Stimulated activated memory B cell treated with anti-CD40 and anti-IgM and Interleukin-4, amounts not matched to agents 10 μg/mL and 1 μg/mL and 100 μg/mL, for 72 hours (primary cell): Measurements from ENCODE around the gene TM7SF2.
A peak's percentile ranks its signal among the peaks of the same experiment; 100 is the strongest.

Experiments used
- ATAC-seq: fragments of 150-1000 bp; cut with Tn5 transposase; 2 replicates; pipeline ENCODE4 v1.10.0; 2021
- H3K27ac Mint-ChIP-seq: one replicate; pipeline ENCODE4 v1.8.0; 2022; ENCODE audit warnings: mild to moderate bottlenecking, mixed read lengths
- H3K27me3 Mint-ChIP-seq: one replicate; pipeline ENCODE4 v1.8.0; 2022; ENCODE audit warnings: mixed read lengths
- H3K36me3 Mint-ChIP-seq: one replicate; pipeline ENCODE4 v1.8.0; 2022; ENCODE audit warnings: mixed read lengths
- H3K4me1 Mint-ChIP-seq: one replicate; pipeline ENCODE4 v1.8.0; 2022; ENCODE audit warnings: mixed read lengths
- H3K4me3 Mint-ChIP-seq: one replicate; pipeline ENCODE4 v1.8.0; 2022; ENCODE audit warnings: mild to moderate bottlenecking, moderate library complexity, mixed read lengths
- H3K9me3 Mint-ChIP-seq: one replicate; pipeline ENCODE4 v1.8.0; 2022; ENCODE audit warnings: mixed read lengths

TM7SF2 gene

DNA sequence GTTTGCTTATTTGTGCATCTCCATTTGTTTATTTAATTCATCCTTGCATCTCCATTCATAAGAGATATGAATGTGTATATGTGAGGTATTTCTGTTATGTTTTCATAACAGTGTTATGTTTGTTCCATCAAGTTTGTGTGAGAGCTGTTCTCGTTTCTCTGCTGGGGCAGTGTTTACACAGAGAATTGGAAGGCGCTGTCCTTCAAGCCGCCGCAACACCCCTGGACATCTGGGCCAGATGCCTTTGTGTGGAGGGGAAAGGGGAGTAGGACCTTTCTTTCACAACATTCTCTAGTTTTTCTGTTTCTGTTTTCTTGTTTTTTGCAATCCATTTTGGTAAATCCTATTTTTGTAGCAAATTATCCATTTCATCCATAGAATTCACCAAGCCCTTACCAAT, 7.0 kb upstream of the TM7SF2 start:
- Mint-ChIP-seq H3K9me3 (no peaks in the 10 kb centered on the region), H3K4me1 (peaks cover 17% of the 10 kb centered on the region), H3K36me3 (peaks cover 16% of the 10 kb centered on the region), H3K4me3 (no peak overlapping the region), H3K27ac (no peak overlapping the region), H3K27me3 (no peaks in the 10 kb centered on the region)
- no peak for ATAC-seq

DNA sequence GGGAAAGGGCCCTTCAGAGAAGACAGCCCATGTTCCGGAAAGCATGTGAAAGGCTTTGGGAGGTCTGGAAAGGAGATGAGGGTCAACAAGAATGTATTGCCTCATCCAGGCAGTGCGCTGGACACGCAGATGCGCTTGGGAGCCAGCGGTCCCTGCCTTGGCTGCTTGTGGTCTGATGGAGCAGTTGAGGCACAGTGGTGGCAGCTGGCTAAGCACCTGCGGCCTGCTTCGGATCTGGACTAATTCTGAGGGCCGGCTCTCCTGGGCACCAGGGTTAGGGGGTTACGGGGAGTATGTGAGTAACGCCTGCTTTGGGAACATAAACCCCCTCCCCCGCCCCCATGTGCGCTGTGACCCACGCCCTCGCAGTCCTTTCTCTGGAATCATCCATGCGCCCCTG, 4.6 kb upstream of the TM7SF2 start:
- peaks cover 11% of the 10 kb centered on the region for H3K36me3 Mint-ChIP-seq
- no peak for ATAC-seq
- H3K4me1 Mint-ChIP-seq, result peaks cover 39% of the 10 kb centered on the region
- H3K9me3 Mint-ChIP-seq, result no peaks in the 10 kb centered on the region
- no peaks in the 10 kb centered on the region for H3K27me3 Mint-ChIP-seq
- H3K4me3 Mint-ChIP-seq, result no peak overlapping the region
- no peak overlapping the region for H3K27ac Mint-ChIP-seq

DNA sequence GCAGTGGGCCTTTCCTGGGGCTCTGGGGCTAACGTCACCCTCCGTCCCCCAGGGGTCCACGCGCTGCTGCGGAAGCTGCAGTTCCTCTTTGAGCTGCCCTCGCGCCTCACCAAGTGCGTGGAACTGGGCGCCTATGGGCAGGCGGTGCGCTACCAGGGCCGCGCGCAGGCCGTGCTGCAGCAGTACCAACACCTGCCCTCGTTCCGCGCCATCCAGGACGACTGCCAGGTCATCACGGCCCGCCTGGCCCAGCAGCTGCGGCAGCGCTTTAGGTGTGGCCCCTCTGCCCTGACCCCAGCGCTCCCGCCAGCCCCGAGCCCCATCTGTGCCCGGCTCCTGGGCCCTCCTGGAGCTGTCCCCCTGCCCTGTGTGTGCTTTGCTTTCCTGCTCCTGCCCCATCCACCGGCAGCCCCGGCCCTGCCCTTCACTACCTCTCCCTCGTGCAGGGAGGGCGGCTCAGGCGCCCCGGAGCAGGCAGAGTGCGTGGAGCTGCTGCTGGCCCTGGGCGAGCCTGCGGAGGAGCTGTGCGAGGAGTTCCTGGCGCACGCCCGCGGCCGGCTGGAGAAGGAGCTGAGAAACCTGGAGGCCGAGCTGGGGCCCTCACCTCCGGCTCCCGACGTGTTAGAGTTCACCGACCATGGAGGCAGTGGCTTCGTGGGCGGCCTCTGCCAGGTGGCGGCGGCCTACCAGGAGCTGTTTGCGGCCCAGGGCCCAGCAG, 3.8 kb upstream of the TM7SF2 start:
- Mint-ChIP-seq H3K27me3 (no peaks in the 10 kb centered on the region), H3K36me3 (peaks cover 11% of the 10 kb centered on the region), H3K27ac (no peak overlapping the region), H3K9me3 (no peaks in the 10 kb centered on the region), H3K4me1 (peaks cover 45% of the 10 kb centered on the region), H3K4me3 (no peak overlapping the region)
- no peak for ATAC-seq

DNA sequence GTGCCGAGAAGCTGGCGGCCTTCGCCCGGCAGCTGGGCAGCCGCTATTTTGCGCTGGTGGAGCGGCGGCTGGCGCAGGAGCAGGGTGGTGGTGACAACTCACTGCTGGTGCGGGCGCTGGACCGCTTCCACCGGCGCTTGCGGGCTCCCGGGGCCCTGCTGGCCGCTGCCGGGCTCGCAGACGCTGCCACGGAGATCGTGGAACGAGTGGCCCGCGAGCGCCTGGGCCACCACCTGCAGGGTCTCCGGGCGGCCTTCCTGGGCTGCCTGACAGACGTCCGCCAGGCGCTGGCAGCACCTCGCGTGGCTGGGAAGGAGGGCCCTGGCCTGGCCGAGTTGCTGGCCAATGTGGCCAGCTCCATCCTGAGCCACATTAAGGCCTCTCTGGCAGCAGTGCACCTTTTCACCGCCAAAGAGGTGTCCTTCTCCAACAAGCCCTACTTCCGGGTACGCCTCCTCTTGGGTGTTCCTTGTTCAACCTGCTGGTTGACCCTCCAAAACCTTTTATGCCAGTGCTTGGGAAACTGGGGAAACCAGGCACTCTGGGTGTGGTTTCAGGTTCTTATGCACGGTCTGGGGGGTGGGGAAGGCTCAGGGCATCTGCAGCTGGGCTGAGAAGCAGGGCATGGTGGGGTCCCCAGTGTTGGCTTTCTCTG, 3.1 kb upstream of the TM7SF2 start:
- H3K4me3 Mint-ChIP-seq, result no peak overlapping the region
- no peak for ATAC-seq
- no peaks in the 10 kb centered on the region for H3K9me3 Mint-ChIP-seq
- H3K4me1 Mint-ChIP-seq, result peaks cover 48% of the 10 kb centered on the region
- no peaks in the 10 kb centered on the region for H3K27me3 Mint-ChIP-seq
- no peak overlapping the region for H3K27ac Mint-ChIP-seq
- H3K36me3 Mint-ChIP-seq, result peaks cover 11% of the 10 kb centered on the region

DNA sequence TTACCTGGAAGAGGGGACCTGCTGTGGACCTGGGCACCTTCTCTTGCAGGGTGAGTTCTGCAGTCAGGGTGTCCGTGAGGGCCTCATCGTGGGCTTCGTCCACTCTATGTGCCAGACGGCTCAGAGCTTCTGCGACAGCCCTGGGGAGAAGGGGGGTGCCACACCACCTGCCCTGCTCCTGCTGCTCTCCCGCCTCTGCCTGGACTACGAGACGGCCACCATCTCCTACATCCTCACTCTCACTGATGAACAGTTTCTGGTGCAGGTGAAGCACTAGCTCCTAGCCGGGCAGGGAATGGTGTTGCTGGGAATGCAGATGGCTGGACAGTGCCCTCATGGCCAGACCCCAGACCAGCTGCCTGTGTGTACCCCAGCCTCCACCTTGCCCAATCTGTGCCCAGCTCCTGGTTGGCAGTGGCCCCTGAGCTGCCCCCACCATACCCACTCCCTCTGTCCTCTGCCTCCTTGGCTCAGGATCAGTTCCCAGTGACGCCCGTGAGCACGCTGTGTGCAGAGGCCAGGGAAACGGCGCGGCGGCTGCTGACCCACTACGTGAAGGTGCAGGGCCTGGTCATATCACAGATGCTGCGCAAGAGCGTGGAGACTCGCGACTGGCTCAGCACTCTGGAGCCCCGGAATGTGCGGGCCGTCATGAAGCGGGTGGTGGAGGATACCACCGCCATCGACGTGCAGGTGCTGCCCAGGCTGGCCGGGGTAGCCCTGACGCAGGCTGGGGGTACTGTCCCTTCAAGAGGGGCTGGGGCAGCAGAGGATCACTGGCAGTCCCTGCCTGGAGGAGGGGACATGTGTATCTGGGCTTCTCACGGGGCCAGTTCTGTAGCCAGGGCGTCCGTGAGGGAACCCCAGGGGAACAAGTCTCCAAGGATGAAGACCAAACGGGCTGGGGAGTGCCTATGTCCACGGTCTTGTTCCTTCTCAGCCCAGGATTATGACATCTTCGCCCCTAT, 2.2 kb upstream of the TM7SF2 start:
- no peak for ATAC-seq
- H3K4me1 Mint-ChIP-seq, result peaks cover 48% of the 10 kb centered on the region
- H3K4me3 Mint-ChIP-seq, result no peak overlapping the region
- no peak overlapping the region for H3K27ac Mint-ChIP-seq
- H3K36me3 Mint-ChIP-seq, result peaks cover 11% of the 10 kb centered on the region
- no peaks in the 10 kb centered on the region for H3K27me3 Mint-ChIP-seq
- H3K9me3 Mint-ChIP-seq, result no peaks in the 10 kb centered on the region

DNA sequence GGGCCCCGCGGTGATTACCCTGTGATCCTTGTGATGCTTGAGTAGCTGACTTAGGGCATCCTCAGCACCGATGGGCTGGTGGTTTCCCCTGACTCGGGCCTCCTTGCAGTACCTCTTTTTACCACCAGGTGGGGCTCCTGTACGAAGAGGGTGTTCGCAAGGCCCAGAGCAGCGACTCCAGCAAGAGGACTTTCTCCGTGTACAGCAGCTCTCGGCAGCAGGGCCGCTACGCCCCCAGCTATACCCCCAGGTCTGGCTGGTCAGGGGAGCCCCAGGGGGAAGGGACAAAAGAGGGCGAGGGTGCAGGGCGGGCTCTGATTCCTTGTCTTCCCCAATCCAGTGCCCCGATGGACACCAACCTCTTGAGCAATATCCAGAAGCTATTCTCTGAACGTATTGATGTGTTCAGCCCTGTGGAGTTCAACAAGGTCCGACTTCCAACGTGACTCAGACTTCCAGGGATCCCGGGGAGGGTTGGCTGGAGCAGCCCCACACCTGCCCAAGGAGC, 1.3 kb upstream of the TM7SF2 start:
- H3K27ac Mint-ChIP-seq, result peak overlapping the region; percentile 90
- no peaks in the 10 kb centered on the region for H3K9me3 Mint-ChIP-seq
- H3K27me3 Mint-ChIP-seq, result no peaks in the 10 kb centered on the region
- no peak overlapping the region for H3K4me3 Mint-ChIP-seq
- ATAC-seq, result peak; percentile 62
- H3K4me1 Mint-ChIP-seq, result peaks cover 51% of the 10 kb centered on the region
- peaks cover 11% of the 10 kb centered on the region for H3K36me3 Mint-ChIP-seq

DNA sequence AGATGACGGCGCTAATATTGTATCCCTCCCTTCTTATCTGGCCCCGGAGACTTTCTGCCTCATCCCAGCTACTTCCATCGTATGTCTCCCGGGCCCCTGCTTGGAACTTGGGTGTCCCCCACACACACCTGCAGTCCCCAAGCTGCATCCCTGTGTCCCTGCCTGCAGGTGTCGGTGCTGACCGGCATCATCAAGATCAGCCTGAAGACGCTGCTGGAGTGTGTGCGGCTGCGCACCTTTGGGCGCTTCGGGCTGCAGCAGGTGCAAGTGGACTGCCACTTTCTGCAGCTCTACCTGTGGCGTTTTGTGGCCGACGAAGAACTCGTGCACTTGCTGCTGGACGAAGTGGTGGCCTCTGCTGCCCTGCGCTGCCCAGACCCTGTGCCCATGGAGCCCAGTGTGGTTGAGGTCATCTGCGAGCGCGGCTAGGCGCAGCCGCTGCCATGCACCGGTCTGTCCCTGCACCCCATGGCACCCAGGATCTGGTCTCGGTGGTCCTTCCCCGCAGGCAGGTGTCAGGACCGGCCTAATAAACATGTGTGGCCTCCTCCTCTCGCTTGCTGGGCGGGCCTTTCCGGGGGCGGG, 421 bp upstream of the TM7SF2 start:
- ATAC-seq, result no peak
- Mint-ChIP-seq H3K4me1 (peaks cover 55% of the 10 kb centered on the region), H3K36me3 (peaks cover 7% of the 10 kb centered on the region), H3K4me3 (peak overlapping the region; percentile 97), H3K27me3 (no peaks in the 10 kb centered on the region), H3K9me3 (no peaks in the 10 kb centered on the region), H3K27ac (peak overlapping the region; percentile 90)

DNA sequence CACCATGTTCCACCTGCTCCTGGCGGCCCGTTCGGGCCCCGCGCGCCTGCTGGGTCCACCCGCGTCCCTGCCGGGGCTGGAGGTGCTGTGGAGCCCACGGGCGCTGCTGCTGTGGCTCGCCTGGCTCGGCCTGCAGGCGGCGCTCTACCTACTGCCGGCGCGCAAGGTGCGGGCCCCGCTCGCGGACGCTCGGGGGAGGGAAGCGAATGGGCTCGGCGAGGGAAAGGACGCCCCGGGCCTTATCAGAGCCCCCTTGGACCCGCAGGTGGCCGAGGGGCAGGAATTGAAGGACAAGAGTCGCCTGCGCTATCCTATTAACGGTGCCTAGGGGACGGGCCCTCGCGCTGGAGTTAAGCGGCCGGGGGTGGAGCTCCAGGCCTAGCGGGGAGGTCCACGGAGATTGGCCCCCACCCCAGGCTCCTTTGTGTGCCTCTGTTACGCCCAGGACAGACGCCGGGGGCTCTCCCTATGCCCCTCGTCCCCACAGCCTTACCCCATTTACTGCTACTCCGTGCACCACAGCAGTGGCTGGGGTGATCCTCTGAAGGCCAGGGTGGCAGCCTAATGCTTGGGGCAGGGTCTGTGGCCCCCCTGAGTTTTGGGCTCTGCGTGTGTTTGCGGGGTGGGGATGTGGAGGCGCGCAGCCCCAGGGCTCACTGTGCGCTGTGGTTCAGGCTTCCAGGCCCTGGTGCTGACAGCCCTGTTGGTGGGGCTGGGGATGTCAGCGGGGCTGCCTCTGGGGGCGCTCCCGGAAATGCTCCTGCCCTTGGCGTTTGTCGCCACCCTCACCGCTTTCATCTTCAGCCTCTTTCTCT, 1.1 kb downstream of the TM7SF2 start:
- no peaks in the 10 kb centered on the region for H3K9me3 Mint-ChIP-seq
- peaks cover 2% of the 10 kb centered on the region for H3K36me3 Mint-ChIP-seq
- ATAC-seq, result peak; percentile 67
- H3K4me3 Mint-ChIP-seq, result peak overlapping the region; percentile 97
- H3K27me3 Mint-ChIP-seq, result no peaks in the 10 kb centered on the region
- peaks cover 59% of the 10 kb centered on the region for H3K4me1 Mint-ChIP-seq
- H3K27ac Mint-ChIP-seq, result peak overlapping the region; percentile 90

DNA sequence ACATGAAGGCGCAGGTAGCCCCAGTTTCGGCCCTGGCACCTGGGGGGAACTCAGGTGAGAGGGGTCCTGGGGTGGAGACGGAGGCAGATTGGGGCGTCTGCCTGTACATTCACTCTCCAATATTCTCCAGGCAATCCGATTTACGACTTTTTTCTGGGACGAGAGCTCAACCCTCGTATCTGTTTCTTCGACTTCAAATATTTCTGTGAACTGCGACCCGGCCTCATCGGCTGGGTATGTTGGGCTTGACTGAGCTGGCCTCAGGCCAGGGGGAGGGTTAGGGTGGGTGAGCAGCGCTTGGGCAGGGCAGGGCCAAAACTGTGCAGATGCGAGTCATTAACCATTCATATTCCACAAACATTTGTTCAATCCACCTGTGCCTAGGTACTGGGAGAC, 1.7 kb downstream of the TM7SF2 start:
- H3K27me3 Mint-ChIP-seq, result no peaks in the 10 kb centered on the region
- peaks cover 7% of the 10 kb centered on the region for H3K36me3 Mint-ChIP-seq
- no peak for ATAC-seq
- H3K4me1 Mint-ChIP-seq, result peaks cover 65% of the 10 kb centered on the region
- H3K27ac Mint-ChIP-seq, result peak overlapping the region; percentile 90
- H3K9me3 Mint-ChIP-seq, result no peaks in the 10 kb centered on the region
- H3K4me3 Mint-ChIP-seq, result peak overlapping the region; percentile 97

DNA sequence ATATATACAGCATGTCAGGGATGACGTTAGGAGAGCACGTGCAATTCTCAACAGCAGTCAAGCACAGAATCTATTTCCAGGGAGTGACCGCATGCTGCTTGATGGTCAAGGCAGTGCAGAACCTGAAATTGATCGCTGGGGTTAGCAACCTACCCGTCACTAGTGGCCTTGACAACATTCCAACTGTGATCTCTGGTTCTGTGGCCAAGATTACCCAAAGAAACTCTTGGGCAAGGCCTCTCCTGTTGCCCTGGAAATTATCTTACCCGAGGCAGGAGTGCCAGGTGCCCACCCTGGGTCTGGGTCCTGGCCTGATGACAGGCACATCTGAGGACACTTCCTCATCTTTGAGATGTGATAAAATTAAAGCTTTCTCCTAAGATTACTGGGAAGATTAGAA, 2.2 kb downstream of the TM7SF2 start:
- Mint-ChIP-seq H3K9me3 (no peaks in the 10 kb centered on the region), H3K27ac (peak overlapping the region; percentile 90), H3K4me1 (peaks cover 70% of the 10 kb centered on the region), H3K4me3 (no peak overlapping the region), H3K36me3 (peaks cover 12% of the 10 kb centered on the region), H3K27me3 (no peaks in the 10 kb centered on the region)
- no peak for ATAC-seq

DNA sequence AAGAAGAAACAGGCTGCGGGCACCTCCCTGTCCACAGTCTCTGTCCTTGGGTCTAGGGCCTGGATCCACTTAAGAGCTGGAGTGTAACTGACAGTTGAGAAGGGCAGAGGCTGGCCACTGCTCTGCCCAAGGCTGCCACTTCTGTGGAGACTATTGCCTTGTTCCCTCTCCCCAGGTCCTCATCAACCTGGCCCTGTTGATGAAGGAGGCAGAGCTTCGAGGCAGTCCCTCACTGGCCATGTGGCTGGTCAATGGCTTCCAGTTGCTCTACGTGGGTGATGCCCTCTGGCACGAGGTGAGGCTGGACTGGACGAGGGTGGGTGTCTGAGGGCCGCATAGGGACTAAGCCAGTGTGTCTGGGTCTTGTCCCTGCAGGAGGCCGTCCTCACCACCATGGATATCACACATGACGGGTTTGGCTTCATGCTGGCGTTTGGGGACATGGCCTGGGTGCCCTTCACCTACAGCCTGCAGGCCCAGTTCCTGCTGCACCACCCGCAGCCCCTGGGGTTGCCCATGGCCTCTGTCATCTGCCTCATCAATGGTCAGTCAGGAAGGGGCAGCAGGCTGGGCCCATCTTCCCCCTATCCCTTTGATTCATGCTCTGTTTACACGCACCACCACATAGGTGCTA, 3.0 kb downstream of the TM7SF2 start:
- Mint-ChIP-seq H3K27me3 (no peaks in the 10 kb centered on the region), H3K4me3 (no peak overlapping the region), H3K27ac (no peak overlapping the region), H3K9me3 (no peaks in the 10 kb centered on the region), H3K36me3 (peaks cover 18% of the 10 kb centered on the region), H3K4me1 (peaks cover 74% of the 10 kb centered on the region)
- no peak for ATAC-seq

DNA sequence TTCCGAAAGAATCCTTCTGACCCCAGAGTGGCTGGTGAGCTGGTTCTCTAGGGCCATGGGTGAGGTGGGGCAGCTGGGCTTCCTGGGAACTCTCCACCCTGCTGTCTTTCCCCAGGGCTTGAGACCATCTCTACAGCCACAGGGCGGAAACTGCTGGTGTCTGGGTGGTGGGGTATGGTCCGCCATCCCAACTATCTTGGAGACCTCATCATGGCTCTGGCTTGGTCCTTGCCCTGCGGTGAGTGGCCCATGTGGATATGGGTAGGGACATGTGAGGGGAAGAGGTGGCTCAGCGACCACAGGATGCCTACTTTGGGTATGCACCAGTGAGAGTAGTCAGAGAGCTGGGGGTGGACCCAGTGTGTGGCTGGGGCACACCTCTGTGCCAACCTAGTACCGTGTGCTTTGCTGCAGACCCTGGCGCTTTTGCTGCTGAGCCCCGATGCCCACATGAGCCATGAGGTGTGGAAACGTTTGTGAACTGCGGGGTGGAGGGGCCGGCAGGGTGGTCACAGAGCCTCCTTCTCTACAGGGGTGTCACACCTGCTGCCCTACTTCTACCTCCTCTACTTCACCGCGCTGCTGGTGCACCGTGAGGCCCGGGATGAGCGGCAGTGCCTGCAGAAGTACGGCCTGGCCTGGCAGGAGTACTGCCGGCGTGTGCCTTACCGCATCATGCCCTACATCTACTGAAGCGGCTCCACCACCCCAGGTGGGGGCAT, 3.9 kb downstream of the TM7SF2 start:
- Mint-ChIP-seq H3K27me3 (no peaks in the 10 kb centered on the region), H3K4me3 (peak overlapping the region; percentile 90), H3K27ac (peak overlapping the region; percentile 100), H3K36me3 (peaks cover 23% of the 10 kb centered on the region), H3K4me1 (peaks cover 73% of the 10 kb centered on the region), H3K9me3 (no peaks in the 10 kb centered on the region)
- ATAC-seq, result no peak

DNA sequence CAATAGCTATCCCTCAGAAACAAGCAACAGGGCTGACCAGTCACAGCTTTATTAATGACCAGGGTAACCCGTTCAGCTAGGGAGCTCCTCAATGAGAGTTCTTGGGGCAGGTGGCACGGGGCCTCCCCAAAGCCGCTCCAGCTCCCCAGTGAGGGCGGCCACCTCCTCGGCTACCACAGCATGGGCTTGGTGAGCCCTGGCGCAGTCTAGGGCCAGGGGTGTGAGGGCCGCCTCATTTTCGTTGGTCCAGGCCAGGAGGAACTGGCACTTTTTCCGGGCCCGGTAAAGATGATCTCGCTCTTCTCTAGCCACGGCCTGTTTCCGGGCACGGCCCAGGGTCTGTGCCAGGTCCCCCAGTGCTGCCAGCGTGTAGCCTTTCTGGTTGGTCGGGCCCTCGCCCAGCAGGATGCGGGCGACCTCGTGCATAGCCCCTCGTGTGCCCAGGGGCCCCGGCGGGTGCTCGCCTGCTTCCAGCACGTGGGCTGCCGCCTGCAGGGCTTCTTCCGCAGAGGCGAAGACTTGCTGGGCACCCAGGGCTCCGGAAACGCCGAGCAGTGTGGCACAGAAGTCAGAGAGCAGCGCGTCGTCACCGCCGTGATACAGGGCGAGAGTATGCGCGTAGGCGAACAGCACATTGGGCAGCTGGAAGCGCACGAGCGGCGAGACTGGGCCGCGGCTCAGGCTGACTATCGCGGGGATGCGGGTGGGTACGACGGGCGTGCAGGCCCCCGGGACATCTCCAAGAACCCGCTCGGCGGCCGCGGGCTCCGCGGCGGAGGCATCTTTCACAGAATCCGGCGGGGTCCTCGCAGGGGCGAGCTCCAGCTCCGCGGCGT, 4.9 kb downstream of the TM7SF2 start:
- peak overlapping the region; percentile 90 for H3K4me3 Mint-ChIP-seq
- peaks cover 73% of the 10 kb centered on the region for H3K4me1 Mint-ChIP-seq
- peak overlapping the region; percentile 100 for H3K27ac Mint-ChIP-seq

More for the DNA sequence above, 4.9 kb downstream of the TM7SF2 start:
- Mint-ChIP-seq H3K9me3 (no peaks in the 10 kb centered on the region), H3K27me3 (no peaks in the 10 kb centered on the region), H3K36me3 (peaks cover 34% of the 10 kb centered on the region)
- peak; percentile 13 for ATAC-seq
